ENCODE results near the gene EPSTI1. TPM values are rescaled to one million over a fixed set of nuclear protein-coding genes. Genes with fewer than 3 reads are reported as not detected.
A peak's percentile ranks its signal among the peaks of the same experiment; 100 is the strongest.

The EPSTI1 gene
- total RNA-seq, 1 donor from 2014 or later, result 5.6 TPM

GRCh38 chr13:42971691-42972347 lies 20.2 kb downstream of the EPSTI1 start:
- TF ChIP-seq, protein P1, sequence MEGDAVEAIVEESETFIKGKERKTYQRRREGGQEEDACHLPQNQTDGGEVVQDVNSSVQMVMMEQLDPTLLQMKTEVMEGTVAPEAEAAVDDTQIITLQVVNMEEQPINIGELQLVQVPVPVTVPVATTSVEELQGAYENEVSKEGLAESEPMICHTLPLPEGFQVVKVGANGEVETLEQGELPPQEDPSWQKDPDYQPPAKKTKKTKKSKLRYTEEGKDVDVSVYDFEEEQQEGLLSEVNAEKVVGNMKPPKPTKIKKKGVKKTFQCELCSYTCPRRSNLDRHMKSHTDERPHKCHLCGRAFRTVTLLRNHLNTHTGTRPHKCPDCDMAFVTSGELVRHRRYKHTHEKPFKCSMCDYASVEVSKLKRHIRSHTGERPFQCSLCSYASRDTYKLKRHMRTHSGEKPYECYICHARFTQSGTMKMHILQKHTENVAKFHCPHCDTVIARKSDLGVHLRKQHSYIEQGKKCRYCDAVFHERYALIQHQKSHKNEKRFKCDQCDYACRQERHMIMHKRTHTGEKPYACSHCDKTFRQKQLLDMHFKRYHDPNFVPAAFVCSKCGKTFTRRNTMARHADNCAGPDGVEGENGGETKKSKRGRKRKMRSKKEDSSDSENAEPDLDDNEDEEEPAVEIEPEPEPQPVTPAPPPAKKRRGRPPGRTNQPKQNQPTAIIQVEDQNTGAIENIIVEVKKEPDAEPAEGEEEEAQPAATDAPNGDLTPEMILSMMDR (IDR thresholded peaks at IDR 0.05; ENCODE audit: insufficient read depth, low read length, poor library complexity, severe bottlenecking), result no peak
- no peaks in the 10 kb centered on the region for H3K27me3 ChIP-seq (ENCODE audit: control insufficient read depth, insufficient read depth, low read length)
- H3K4me3 ChIP-seq (ENCODE audit: low read depth, low read length), result no peak overlapping the region
- H3K36me3 ChIP-seq (ENCODE audit: control insufficient read depth, insufficient read depth, low read length), result no peaks in the 10 kb centered on the region
- no peak for DNase-seq (ENCODE audit: low read depth)

DNA sequence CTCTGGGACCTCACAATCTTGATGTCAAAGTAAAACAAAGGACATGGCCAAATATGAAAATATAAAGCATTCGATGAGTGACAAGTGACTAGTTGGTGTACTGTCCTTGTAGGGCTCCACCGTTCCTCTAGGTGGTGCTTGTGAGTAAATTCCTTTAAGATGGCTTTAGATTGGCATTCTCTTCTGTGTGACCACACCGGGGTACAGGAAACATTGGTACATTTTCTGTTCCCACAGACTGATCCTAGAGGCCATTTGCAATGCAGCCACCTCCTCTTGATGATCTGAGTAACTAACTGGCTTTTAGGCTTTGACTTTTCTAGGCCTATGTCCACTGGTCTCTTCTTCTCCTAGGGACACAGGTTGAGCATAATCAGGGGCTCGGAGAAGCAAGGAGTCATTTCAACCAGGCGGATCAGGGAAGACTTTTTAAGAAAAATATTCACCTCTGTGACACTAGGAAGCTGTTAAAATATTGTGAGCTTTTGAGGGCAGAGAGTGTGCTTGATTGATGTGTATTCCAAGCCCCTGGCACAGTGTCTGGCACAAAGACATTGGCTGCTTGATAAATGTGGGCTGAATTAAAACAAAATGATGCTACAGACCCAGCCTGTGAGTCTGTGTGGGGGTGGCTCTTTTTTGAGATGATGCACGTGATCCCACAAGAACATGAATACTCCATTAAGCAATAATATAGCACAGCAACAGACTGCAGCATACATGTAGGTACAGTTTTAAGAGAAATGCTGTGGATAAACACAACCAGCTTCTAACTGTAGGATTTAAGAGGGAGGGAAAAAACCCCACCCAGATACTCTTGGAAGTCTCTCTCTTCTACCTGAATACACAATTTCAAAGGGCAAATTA lies 21.0 kb downstream of the EPSTI1 start:
- H3K4me3 ChIP-seq (ENCODE audit: low read depth, low read length), result no peak overlapping the region
- no peaks in the 10 kb centered on the region for H3K27me3 ChIP-seq (ENCODE audit: control insufficient read depth, insufficient read depth, low read length)
- no peaks in the 10 kb centered on the region for H3K36me3 ChIP-seq (ENCODE audit: control insufficient read depth, insufficient read depth, low read length)
- no peak for DNase-seq (ENCODE audit: low read depth)
- TF ChIP-seq, protein P1 (IDR thresholded peaks at IDR 0.05; ENCODE audit: insufficient read depth, low read length, poor library complexity, severe bottlenecking), result peak; percentile 76

DNA sequence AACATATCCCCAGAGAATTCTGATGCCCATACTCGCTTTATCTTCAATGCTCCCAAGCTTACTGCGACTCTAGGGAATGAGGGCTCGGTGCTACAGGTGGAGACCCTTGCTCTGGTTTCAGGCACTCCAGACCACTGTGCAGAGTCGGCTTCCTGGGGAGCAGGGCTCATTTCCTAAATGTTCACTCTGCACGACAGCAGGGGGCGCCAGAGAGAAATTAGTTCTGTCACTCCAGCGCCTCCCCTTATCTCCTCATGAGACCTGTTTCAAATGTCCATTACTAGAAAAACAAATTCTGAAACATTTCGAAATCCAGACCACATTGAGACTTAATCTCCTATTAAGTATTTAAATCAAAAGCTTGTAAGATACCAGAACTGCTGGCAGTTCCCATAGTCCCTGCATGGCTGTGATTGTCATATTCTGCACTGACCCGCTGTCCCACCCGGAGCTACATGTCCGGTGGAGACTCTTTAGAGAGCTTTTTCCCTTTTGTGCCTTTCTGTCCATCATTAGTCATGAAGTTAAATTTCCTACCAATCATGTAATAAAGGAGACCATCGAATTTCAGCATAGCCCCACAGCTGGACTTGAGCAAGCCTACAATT lies 22.4 kb downstream of the EPSTI1 start:
- DNase-seq (ENCODE audit: low read depth), result no peak
- Histone ChIP-seq H3K4me3 (ENCODE audit: low read depth, low read length) (no peak overlapping the region), H3K27me3 (ENCODE audit: control insufficient read depth, insufficient read depth, low read length) (no peaks in the 10 kb centered on the region), H3K36me3 (ENCODE audit: control insufficient read depth, insufficient read depth, low read length) (no peaks in the 10 kb centered on the region)
- TF ChIP-seq, protein P1 (IDR thresholded peaks at IDR 0.05; ENCODE audit: insufficient read depth, low read length, poor library complexity, severe bottlenecking), result peak; percentile 83

DNA sequence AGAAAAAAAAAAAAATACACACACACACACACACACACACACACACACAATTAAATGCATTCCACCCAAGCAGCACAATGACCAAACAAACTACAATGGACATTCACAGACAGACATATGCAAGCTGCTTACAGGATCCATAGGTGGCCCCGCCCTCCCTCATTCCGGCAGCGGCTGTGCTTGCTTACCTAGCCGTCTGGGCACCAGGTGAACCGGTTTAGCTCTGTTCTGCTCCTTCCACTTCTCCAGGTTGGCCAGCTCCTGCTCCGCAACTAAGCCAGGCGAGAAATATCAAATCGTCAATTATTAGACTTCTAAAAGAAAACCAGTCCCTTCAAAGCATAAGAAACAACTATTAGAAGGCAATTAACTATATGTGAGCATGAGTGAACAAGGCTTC lies 23.1 kb downstream of the EPSTI1 start:
- no peaks in the 10 kb centered on the region for H3K27me3 ChIP-seq (ENCODE audit: control insufficient read depth, insufficient read depth, low read length)
- TF ChIP-seq, protein P1 (IDR thresholded peaks at IDR 0.05; ENCODE audit: insufficient read depth, low read length, poor library complexity, severe bottlenecking), result no peak
- DNase-seq (ENCODE audit: low read depth), result no peak

GRCh38 chr13:42967660-42968059 lies 24.4 kb downstream of the EPSTI1 start:
- H3K27me3 ChIP-seq (ENCODE audit: control insufficient read depth, insufficient read depth, low read length), result no peaks in the 10 kb centered on the region
- DNase-seq (ENCODE audit: low read depth), result no peak
- TF ChIP-seq, protein P1 (IDR thresholded peaks at IDR 0.05; ENCODE audit: insufficient read depth, low read length, poor library complexity, severe bottlenecking), result no peak
- H3K36me3 ChIP-seq (ENCODE audit: control insufficient read depth, insufficient read depth, low read length), result no peaks in the 10 kb centered on the region
- H3K4me3 ChIP-seq (ENCODE audit: low read depth, low read length), result no peak overlapping the region

More for the DNA sequence above, 23.1 kb downstream of the EPSTI1 start:
- Histone ChIP-seq H3K4me3 (ENCODE audit: low read depth, low read length) (no peak overlapping the region), H3K36me3 (ENCODE audit: control insufficient read depth, insufficient read depth, low read length) (no peaks in the 10 kb centered on the region)

Data from kidney epithelial cell (primary cell).